CD4-positive, alpha-beta T cell treated with Interferon gamma for 1 hour (primary cell): ENCODE results near the gene USP30.

Experiments
- DNase-seq: peaks from one replicate; pipeline ENCODE4 v3.0.0-alpha.2; 2020

Gene USP30

DNA sequence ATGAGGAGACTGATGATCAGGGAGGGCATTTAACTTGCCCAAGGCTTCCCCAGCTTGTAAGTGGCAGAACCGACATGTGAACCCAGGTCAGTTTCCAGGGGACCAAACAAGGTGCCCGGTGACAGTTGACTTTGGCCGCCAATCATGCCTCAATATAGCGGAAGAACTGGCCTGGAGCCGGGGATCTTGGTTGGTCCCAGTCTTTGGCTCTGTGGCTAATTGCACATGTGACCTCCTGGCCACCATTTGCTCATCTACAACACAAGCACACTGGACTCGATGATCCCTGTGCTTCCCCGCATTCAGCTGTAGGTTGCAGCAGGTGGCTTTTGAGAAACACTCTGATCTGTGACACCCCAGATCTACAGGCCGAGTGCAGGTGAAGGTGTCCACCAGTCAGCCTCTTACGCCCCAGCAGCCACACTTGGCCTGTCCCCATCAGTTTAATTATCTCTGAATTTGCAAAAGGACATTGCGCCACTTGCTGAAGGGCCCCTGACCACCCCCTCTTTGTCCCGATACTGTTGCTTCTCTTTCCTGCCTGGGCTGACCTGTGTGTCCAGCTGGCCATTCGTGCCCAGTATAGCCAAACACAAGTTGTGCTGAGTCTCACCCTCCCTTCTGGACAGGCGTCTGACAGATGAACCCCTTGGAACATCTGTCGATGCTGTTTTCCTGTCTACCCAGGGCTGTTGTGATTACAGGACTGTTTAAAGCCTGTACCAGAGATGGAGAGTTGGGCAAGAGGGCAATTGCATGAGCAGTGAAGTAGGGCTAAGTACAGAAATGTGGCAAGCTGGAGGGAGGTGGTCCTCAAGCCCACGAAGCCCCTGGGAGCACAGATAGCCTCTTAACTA lies 78.1 kb downstream of the USP30 start:
- DNase-seq = no peak

GRCh38 chr12:109131154-109132050 lies 79.0 kb downstream of the USP30 start:
- DNase-seq = no peak

DNA sequence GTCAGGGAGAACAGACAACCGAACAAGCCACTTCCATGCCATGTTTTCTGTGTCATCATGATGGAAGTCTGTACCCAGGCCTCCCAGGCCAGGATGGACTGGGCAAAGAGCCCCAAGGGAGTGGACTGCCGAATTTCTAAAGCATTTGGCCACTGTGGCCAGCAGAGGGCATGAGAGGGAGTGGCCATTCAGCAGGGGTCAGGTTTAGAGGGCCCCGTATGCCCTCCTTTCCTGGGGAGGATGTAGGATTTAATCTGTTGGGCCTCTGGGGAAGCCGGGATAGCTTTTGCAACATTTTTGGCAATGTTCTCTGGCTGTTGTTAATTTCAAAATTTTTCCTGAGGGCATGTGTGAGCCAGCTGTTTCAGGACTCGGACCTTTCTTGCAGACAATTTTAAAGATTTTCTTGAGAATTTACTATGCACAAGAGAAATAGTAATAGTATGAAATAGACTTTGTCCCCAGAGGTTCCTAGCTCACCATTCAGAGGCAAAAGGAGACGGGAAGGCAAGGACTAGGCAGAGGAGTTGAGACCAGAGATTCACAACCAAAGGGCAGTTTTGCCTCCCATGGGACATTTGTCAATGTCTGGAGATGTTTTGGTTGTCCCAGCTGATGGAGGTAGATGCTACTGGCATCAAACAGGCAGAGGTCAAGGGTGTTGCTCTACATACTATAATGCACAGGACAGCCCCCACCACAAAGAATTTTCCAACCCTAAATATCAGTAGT lies 82.0 kb downstream of the USP30 start:
- no peak for DNase-seq

DNA sequence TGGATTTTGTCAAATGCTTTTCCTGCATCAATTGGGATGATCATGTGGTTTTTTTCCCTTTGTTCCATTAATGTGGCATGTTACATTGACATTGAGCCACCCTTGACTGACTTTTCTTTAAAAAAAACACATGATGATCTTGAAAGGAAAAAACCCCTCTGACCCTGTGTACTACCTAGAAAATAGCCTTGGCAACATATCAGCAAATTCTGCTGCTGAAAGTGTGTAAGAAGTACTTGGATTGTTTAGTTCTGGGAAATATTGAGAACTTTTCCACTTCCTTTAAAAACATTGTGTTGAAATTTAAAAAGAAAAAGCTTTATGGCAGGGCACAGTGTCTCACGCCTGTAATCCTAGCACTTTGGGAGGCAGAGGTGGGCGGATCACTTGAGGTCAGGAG lies 84.7 kb downstream of the USP30 start:
- DNase-seq = no peak
